ENCODE data around the gene FAM171A2. TPM values are rescaled to one million over a fixed set of nuclear protein-coding genes. Genes with fewer than 3 reads are reported as not detected.

Gene FAM171A2
- total and polyA plus RNA-seq, 2 of the 4 experiments (the other 2 are of a cell fraction): 3.2 to 5.9 TPM

- no peak overlapping the region for H2BK120ac ChIP-seq (ENCODE audit: low read depth, low read length)
- no peak overlapping the region for H3K4me3 ChIP-seq (ENCODE audit: insufficient read depth, low read depth, low read length)
- peaks cover 0 to 28% of the 10 kb centered on the region in 2 experiments; a peak in 2 of 4 replicates for H3K79me1 ChIP-seq (ENCODE audit: low read depth in 1 of 2, low read length in 2 of 2)
- H2BK5ac ChIP-seq (ENCODE audit: low read depth, low read length, poor library complexity, severe bottlenecking): no peak overlapping the region
- H4K8ac ChIP-seq (ENCODE audit: low read depth in 2 of 2, low read length in 2 of 2): no peak overlapping the region
- H3K27me3 ChIP-seq (ENCODE audit: control insufficient read depth, insufficient read depth, low read length): no peaks in the 10 kb centered on the region
- TF ChIP-seq FOS (IDR thresholded peaks at IDR 0.05; ENCODE audit: low read depth, low read length): no peak
- no peak for TF ChIP-seq MAZ (IDR thresholded peaks at IDR 0.05; ENCODE audit: borderline replicate concordance, low read depth, low read length)
- TF ChIP-seq RFX5 (IDR thresholded peaks at IDR 0.05; ENCODE audit: low read depth, low read length): no peak
- TF ChIP-seq BHLHE40 (IDR thresholded peaks at IDR 0.05; ENCODE audit: low read depth, low read length): no peak
- no peak for TF ChIP-seq RAD21 (IDR thresholded peaks at IDR 0.05; ENCODE audit: low read length)
- TF ChIP-seq MXI1 (IDR thresholded peaks at IDR 0.05; ENCODE audit: borderline replicate concordance, low read depth, low read length): no peak
- no peak for TF ChIP-seq SMC3 (IDR thresholded peaks at IDR 0.05; ENCODE audit: low read depth, low read length)
- no peak for TF ChIP-seq CEBPB (IDR thresholded peaks at IDR 0.05; ENCODE audit: low read depth, low read length)
- no peak for TF ChIP-seq MAFK (IDR thresholded peaks at IDR 0.05; ENCODE audit: low read depth, low read length)
- no peak for TF ChIP-seq CTCF (conservative IDR thresholded peaks at IDR 0.05; ENCODE audit: low read depth, low read length)
- TF ChIP-seq ELK1 (IDR thresholded peaks at IDR 0.05; ENCODE audit: borderline replicate concordance, low read depth, low read length): no peak
- TF ChIP-seq RCOR1 (IDR thresholded peaks at IDR 0.05; ENCODE audit: insufficient replicate concordance, low read length): no peak
- no peak for TF ChIP-seq CHD1 (IDR thresholded peaks at IDR 0.05; ENCODE audit: low read depth, low read length)
- no peak for TF ChIP-seq USF2 (IDR thresholded peaks at IDR 0.05; ENCODE audit: low read depth, low read length)
- TF ChIP-seq NFE2L2 (IDR thresholded peaks at IDR 0.05; ENCODE audit: low read depth, low read length): no peak
- intact Hi-C loops (cut with micrococcal nuclease) (no loop called here), in situ Hi-C loops (cut with MboI; ENCODE audit: low sequenced_read_pairs) (no loop called here), dilution Hi-C loops (cut with HindIII; ENCODE audit: low sequenced_read_pairs, unreplicated experiment) (no loop called here)
- no peak overlapping the region for H2AK9ac ChIP-seq (replicated peaks; ENCODE audit: low read depth, low read length, poor library complexity)
- no CpG with 5 or more reads among the region's 5 CpGs for WGBS, 2 experiments (ENCODE audit: extremely low coverage in 2 of 2, insufficient read length in 1 of 2)
- peaks cover 8% of the 10 kb centered on the region for H3K9me1 ChIP-seq (ENCODE audit: insufficient read depth, low read length)
- no peak overlapping the region for H3K27ac ChIP-seq (ENCODE audit: insufficient read depth, low read length)
- H4K20me1 ChIP-seq (ENCODE audit: insufficient read depth, low read length): peaks cover 3% of the 10 kb centered on the region
- ChIA-PET CTCF (interaction anchor here (1.3 to 1.6 kb wide), 2 partner anchors 126 to 127 kb away, joined by 3 to 4 read pairs; no protein-coding TSS in a partner anchor), POLR2A (ENCODE audit: unreplicated experiment) (no interaction called here)
- no peaks in the 10 kb centered on the region for H3K9me3 ChIP-seq (ENCODE audit: control insufficient read depth, insufficient read depth, low read length)
- no peaks in the 10 kb centered on the region for H3K4me1 ChIP-seq (ENCODE audit: control insufficient read depth, insufficient read depth, low read length)
- peaks cover 45% of the 10 kb centered on the region for H3K36me3 ChIP-seq (ENCODE audit: control insufficient read depth, insufficient read depth, low read length)
- H4K5ac ChIP-seq (ENCODE audit: low read depth, low read length): no peak overlapping the region
- H4K91ac ChIP-seq (ENCODE audit: insufficient read depth, low read depth, low read length): no peak overlapping the region
- H3K18ac ChIP-seq (ENCODE audit: low read depth, low read length): no peak overlapping the region
- H3K56ac ChIP-seq (ENCODE audit: extremely low read depth, insufficient read depth, low read length): no peak overlapping the region
- no peak overlapping the region for H3K9ac ChIP-seq (ENCODE audit: low read depth, low read length)
- DNase-seq: no peak
- H3K4ac ChIP-seq (ENCODE audit: low read depth, low read length): no peak overlapping the region
- H2BK20ac ChIP-seq (ENCODE audit: low read depth, low read length): no peak overlapping the region
- H3K4me2 ChIP-seq (ENCODE audit: low read depth, low read length): no peak overlapping the region
- no peak for ATAC-seq (ENCODE audit: low read depth)
- H3K23ac ChIP-seq (ENCODE audit: low read depth, low read length): no peak overlapping the region
- no peak overlapping the region for H3K14ac ChIP-seq (replicated peaks; ENCODE audit: low read depth, low read length)
- no peak overlapping the region for H2AK5ac ChIP-seq (ENCODE audit: low read depth, low read length)
- no TSS peak for BruUV-seq (replicated peaks)
- no peak overlapping the region for H2BK15ac ChIP-seq (ENCODE audit: low read depth, low read length)
- H2AFZ ChIP-seq (replicated peaks; ENCODE audit: low read length, poor library complexity): no peak overlapping the region
Measured at GRCh38 chr17:44396946-44397345, 33.3 kb upstream of the FAM171A2 start.

Measured in IMR-90 (cell line).